Upper lobe of left lung (tissue), 4 donors: ENCODE data around the gene SMDT1.
"Not testable (repeated sequence)": the region's sequence is repeated elsewhere in the genome, so short reads cannot be mapped to it uniquely, and the experiment has no call there.

ENCODE experiments used
- CTCF ChIP-seq, 6 experiments: fragments of 450-650 bp in 4 of 6; fragments of 200-600 bp in 2 of 6; sonication (generic) in 2 of 6; IDR thresholded peaks; one replicate each; pipeline ENCODE4 v1.5.1; 2016 to 2019; ENCODE audit warnings: antibody characterized with exemption in 6 of 6
- POLR2AphosphoS5 ChIP-seq, 2 donors: sonication (generic); formaldehyde crosslinking; IDR thresholded peaks; one replicate each; pipeline ENCODE4 v1.5.1; 2017; ENCODE audit warnings: antibody characterized with exemption in 2 of 2

- TF ChIP-seq POLR2AphosphoS5, CTCF (IDR thresholded peaks at IDR 0.05): not testable (repeated sequence)
Observed at GRCh38 chr22:42120231-42121021, 40.9 kb downstream of the SMDT1 start.
